GM21528 (cell line): Measurements from ENCODE around the gene PARP8.
A peak's percentile ranks its signal among the peaks of the same experiment; 100 is the strongest.
"Not testable (repeated sequence)": the region's sequence is repeated elsewhere in the genome, so short reads cannot be mapped to it uniquely, and the experiment has no call there.

ENCODE experiments used
- ATAC-seq: cut with Tn5 transposase; IDR thresholded peaks from one replicate; pipeline ENCODE4 v1.9.1; 2021; ENCODE audit warnings: mild to moderate bottlenecking, moderate library complexity; ENCODE audit not compliant: unreplicated experiment, low FRiP score

The PARP8 gene

GRCh38 chr5:50666261-50667022 lies at the start of gene PARP8:
PARP8 (plus strand) TSS chr5:50666637; CDS start chr5:50667096, 459 bp downstream.
- ATAC-seq, result peak; percentile 59

- no peak for ATAC-seq
Observed at GRCh38 chr5:50623666-50624065, 42.8 kb upstream of the PARP8 start.

GRCh38 chr5:50634866-50635265 lies 31.6 kb upstream of the PARP8 start:
- not testable (repeated sequence) for ATAC-seq

- ATAC-seq, result not testable (repeated sequence)
Observed at GRCh38 chr5:50637576-50637975, 28.9 kb upstream of the PARP8 start.

- ATAC-seq, result no peak
Observed at GRCh38 chr5:50646591-50646990, 19.8 kb upstream of the PARP8 start.

- ATAC-seq, result no peak
Observed at GRCh38 chr5:50647726-50648125, 18.7 kb upstream of the PARP8 start.

- ATAC-seq, result peak; percentile 98
Observed at GRCh38 chr5:50653946-50654345, 12.5 kb upstream of the PARP8 start.

- no peak for ATAC-seq
Observed at GRCh38 chr5:50655067-50655809, 11.2 kb upstream of the PARP8 start.

GRCh38 chr5:50655810-50656205 lies 10.6 kb upstream of the PARP8 start:
- ATAC-seq, result no peak

GRCh38 chr5:50657044-50657443 lies 9.4 kb upstream of the PARP8 start:
- no peak for ATAC-seq

GRCh38 chr5:50658246-50658645 lies 8.2 kb upstream of the PARP8 start:
- ATAC-seq, result no peak

- no peak for ATAC-seq
Observed at GRCh38 chr5:50663636-50664035, 2.8 kb upstream of the PARP8 start.

GRCh38 chr5:50665091-50665490 lies 1.3 kb upstream of the PARP8 start:
- ATAC-seq, result no peak

GRCh38 chr5:50665761-50666202 lies 655 bp upstream of the PARP8 start:
- not testable (repeated sequence) for ATAC-seq

GRCh38 chr5:50667023-50667652 lies 701 bp downstream of the PARP8 start:
- peak; percentile 40 for ATAC-seq

- ATAC-seq, result peak; percentile 86
Observed at GRCh38 chr5:50667653-50668595, 1.5 kb downstream of the PARP8 start.

GRCh38 chr5:50668636-50669035 lies 2.2 kb downstream of the PARP8 start:
- not testable (repeated sequence) for ATAC-seq

- no peak for ATAC-seq
Observed at GRCh38 chr5:50672663-50673062, 6.2 kb downstream of the PARP8 start.

- ATAC-seq, result not testable (repeated sequence)
Observed at GRCh38 chr5:50673444-50673843, 7.0 kb downstream of the PARP8 start.

GRCh38 chr5:50675385-50675784 lies 8.9 kb downstream of the PARP8 start:
- ATAC-seq, result no peak
